Astrocyte of the cerebellum (primary cell): Measurements from ENCODE around the gene SUCNR1.
"Not testable (repeated sequence)": the region's sequence is repeated elsewhere in the genome, so short reads cannot be mapped to it uniquely, and the experiment has no call there.

Experiments
- DNase-seq: peaks from one replicate; pipeline ENCODE4 v3.0.0-alpha.2; 2011; ENCODE audit warnings: low read depth
- H3K4me3 ChIP-seq: 2 replicates; pipeline ENCODE4 v1.5.1; 2011; ENCODE audit warnings: mild to moderate bottlenecking, low read depth, low read length, moderate library complexity
- in situ Hi-C: cut with HindIII; loops from 2 replicates; pipeline ENCODE4 v1.10.0; 2017; ENCODE audit warnings: low sequenced_read_pairs
- TF ChIP-seq, protein P1 (sequence below): IDR thresholded peaks from 2 replicates; pipeline ENCODE4 v1.5.1; 2012; ENCODE audit warnings: low read length, low read depth, moderate library complexity, mild to moderate bottlenecking; ENCODE audit errors: missing control alignments

Gene SUCNR1

DNA sequence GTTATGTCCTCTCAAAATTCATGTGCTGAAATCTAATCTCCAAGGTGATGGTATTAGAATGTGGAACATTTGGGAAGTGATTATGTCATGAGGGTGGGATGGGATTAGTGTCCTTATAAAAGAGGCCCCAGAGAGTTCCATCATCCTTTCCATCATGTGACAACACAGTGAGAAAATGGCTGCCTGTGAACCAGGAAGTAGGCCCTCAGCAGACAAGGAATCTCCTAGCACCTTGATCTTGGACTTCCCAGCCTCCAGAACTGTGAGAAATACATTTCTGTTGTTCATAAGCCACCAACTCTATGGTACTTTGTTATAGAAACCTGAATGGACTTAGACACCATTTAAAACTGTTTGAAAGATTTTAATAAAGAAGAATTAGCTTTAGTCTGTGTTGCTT, 20.8 kb downstream of the SUCNR1 start:
- in situ Hi-C loops: no loop called here

DNA sequence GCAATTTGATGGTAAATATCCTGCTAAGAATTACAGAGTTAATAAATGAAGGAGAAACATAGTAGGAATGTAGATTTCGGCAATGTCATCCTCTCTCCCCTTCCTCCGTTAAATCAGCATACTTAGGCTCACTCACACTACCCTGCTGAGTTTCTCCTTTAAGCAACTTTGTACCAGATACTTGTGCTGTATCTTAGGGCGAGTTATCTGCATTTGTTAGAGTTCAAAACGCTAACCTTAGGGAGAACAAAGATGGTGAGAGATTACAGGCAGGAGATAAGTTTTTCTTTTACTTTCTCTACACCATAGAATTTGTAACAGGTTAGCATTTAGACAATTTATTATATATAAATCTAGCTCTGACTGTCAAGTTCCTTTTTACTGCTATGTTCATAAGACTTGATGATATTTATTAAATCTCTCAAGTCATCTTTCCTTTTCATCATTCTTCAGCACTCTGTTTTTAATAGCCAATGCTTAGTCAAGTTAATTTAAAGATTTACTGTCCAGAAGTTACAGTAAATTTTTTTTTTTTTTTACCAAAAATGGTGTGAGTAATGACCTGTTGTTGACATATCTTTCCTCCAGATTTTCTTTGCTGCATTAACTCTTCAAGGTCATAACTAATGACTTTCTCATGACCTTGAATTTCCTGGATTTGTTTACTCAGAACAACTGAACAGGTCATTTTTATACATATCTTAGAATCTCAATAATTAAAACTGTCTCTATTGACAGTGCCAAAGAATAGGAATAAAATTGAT, 22.2 kb downstream of the SUCNR1 start:
- H3K4me3 ChIP-seq: no peak overlapping the region
- in situ Hi-C loops: no loop called here
- DNase-seq: no peak
- TF ChIP-seq, protein P1, sequence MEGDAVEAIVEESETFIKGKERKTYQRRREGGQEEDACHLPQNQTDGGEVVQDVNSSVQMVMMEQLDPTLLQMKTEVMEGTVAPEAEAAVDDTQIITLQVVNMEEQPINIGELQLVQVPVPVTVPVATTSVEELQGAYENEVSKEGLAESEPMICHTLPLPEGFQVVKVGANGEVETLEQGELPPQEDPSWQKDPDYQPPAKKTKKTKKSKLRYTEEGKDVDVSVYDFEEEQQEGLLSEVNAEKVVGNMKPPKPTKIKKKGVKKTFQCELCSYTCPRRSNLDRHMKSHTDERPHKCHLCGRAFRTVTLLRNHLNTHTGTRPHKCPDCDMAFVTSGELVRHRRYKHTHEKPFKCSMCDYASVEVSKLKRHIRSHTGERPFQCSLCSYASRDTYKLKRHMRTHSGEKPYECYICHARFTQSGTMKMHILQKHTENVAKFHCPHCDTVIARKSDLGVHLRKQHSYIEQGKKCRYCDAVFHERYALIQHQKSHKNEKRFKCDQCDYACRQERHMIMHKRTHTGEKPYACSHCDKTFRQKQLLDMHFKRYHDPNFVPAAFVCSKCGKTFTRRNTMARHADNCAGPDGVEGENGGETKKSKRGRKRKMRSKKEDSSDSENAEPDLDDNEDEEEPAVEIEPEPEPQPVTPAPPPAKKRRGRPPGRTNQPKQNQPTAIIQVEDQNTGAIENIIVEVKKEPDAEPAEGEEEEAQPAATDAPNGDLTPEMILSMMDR: no peak

More for the DNA sequence above, 20.8 kb downstream of the SUCNR1 start:
- TF ChIP-seq, protein P1: no peak
- H3K4me3 ChIP-seq: no peak overlapping the region
- DNase-seq: no peak

DNA sequence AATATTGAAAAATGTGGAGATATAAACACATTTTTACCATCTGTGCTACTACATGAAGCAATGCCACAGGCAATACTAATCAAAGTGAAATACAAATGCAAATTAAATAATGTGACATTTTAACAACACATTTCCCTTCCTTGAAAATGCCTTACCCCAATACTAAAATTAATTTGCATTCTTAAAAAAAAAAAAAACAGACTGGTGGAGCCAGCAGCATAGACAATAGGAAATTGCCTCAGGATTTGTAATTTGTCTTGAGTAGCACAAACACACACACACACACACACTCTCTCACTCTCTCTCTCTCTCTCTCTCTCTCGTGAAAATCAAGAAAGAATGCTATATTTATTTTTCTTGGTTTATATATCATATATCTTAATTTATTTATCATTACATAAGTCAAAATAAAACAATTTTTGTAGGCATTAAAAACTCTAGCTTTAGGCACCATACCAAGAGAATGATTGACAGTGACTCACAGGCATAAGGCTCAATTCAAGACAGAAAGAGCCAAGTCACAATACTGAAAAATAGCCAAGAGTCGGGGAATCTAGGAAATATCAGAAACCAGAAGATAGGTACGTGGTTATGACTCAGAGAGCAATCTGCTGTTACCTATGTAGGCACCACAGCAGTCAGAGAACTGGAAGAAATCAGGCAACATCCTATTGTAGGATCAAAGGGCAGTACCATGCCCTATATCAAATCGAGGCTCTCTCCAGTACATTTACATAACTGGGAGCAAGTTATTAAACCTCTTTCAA, 23.0 kb downstream of the SUCNR1 start:
- in situ Hi-C loops: no loop called here
- TF ChIP-seq, protein P1: no peak
- no peak overlapping the region for H3K4me3 ChIP-seq
- no peak for DNase-seq

DNA sequence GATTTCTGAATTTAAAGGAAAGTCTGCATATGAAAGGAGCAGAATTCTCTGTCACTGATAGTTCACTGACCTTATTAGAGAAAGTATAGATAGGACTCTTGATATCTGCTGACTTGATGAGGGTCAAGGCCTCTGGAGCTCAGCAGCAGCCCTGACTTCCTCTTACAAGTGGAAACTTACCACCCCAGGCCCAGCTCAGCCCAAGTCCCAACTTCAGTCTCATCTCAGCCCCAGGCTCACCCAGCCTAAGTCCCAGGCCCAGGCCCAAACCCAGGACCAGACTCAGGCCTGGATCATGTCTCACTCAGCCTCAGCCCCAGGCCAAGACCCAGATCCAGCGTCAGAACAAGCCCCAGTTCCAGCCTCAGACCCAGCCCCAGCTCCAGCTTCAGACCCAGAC, 24.7 kb downstream of the SUCNR1 start:
- H3K4me3 ChIP-seq, DNase-seq, in situ Hi-C loops: not testable (repeated sequence)

DNA sequence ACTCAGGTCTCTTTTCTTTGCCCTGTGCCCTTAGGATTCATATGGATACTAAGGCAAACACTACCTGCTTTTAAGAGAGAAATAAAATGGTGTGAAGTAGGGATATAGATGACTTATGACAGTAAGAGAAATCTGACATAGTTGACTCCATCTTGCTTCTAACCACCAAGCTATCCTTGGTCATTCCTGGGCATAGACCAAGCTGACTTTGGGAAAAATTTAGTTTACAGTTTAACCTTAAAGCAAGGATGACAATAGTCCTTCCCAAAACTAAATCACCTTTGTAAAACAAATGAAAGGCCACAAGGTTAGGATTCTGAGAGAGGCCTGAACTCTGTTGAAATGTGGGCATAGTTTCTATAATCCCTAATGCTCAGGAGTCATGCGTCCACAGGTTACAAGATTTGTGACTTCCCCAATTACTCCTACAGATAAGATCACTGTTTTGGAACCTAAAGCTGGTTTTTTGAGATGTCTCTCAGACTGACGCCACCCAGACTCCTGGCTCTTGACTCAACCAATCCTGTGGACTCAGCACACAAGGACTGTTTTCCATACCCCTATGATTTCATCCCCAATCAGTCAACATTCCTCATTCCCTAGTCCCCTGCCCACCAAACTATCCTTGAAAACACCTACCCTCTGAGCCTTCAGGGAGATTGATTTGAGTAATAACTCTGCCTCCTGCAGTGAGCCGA, 25.3 kb downstream of the SUCNR1 start:
- H3K4me3 ChIP-seq, DNase-seq, in situ Hi-C loops: not testable (repeated sequence)

DNA sequence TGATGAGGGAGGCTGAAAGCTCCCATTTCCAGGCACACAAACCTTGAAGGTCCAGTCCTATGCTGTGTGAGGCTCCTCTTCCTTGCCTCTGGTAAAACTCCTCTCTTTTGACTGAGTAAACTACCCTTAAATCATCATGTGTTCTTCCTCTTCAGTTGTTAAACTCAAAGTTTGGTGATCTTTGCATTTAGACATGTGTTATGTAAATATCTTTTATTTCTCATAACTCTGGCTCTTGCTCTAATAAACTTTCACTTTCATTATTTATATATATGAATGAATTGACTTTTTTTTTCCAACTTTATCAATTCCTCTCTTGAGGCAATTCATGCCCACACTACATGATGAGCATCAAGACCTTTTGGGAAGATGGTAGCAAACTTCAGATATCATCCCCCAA, 26.6 kb downstream of the SUCNR1 start:
- in situ Hi-C loops: no loop called here
- H3K4me3 ChIP-seq: no peak overlapping the region
- no peak for DNase-seq
- TF ChIP-seq, protein P1: no peak

DNA sequence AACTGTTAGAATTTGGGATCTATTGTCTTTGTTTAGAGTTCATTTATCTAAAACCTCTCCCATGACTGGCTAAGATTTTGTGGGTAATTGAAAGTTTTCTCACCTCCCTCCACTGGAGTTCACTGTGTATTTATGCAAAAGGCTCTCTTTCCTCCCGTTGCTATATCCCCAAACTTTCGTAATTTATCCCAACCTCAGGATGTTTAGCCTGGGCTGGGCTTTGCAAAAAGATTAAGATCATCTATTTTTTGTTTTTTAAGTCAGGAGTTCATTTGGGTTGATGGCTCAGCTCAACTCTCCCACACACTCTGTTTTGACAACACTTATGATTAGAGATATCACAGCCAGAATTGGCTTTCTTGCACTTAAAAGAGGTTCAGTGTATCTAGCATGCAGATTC, 27.0 kb downstream of the SUCNR1 start:
- TF ChIP-seq, protein P1: no peak
- in situ Hi-C loops: no loop called here
- DNase-seq: no peak
- H3K4me3 ChIP-seq: no peak overlapping the region
